HG02623 (cell line): Measurements from ENCODE around the gene MRPS35.

ENCODE experiments used
- ATAC-seq: cut with Tn5 transposase; IDR thresholded peaks from one replicate; pipeline ENCODE4 v1.9.1; 2021; ENCODE audit warnings: moderate library complexity; ENCODE audit not compliant: unreplicated experiment

MRPS35 gene

DNA sequence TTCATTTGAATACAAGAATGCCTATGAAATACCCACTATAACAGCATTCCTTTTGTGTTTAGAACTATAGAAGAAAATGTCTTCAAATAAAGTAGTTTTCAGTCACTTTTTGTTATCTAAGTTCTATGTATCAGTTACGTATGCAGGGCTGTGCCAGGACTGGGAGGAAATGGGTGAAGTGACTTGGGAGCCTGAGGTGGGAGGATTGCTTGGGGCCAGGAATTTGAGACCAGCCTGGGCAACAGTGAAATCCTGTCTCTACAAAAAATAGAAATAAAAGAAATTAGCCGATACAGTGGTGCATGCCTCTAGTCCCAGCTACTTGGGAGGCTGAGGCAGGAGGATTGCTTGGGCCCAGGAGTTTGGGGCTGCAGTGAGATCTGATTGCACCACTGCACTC is 92.3 kb downstream of the MRPS35 start:
- no peak for ATAC-seq

DNA sequence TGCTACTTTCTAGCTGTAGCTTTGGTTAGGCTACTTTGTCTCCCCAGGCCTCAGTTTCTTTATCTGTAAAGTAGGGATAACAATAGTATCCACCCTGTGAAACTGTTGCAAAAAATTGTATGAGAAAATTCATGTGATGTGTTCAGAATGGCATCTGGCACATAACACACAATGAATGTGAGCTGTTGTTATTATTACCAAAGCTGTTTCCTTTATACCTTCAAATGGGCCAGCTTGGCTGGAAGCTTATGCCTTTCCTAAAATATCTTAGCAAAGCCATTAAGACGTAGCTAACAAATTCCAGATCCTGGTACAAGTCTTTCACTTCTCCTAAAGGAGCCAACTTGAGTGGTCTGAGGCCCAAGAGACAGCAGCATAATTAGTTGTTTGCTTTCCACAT is 94.6 kb downstream of the MRPS35 start:
- no peak for ATAC-seq
